Activated T-cell treated with anti-CD3 and anti-CD28 coated beads, Interleukin-2, amount 50 U/mL, for 72 hours (primary cell): ENCODE data around the gene MAGEC1. TPM values are rescaled to one million over a fixed set of nuclear protein-coding genes. Genes with fewer than 3 reads are reported as not detected.

Experiments
- ATAC-seq, 2 donors: fragments of 150-1000 bp; cut with Tn5 transposase; replicated peaks in 1 of 2; 2 replicates each; pipeline ENCODE4 v1.10.0; 2021; ENCODE audit warnings: moderate library complexity in 2 of 2, mild to moderate bottlenecking in 1 of 2
- DNase-seq, 2 donors: peaks; one replicate each; pipeline ENCODE4 v3.0.0; 2021 to 2022; ENCODE audit warnings: mixed read lengths in 1 of 2
- H3K27ac Mint-ChIP-seq: one replicate; pipeline ENCODE4 v1.8.0; 2022; ENCODE audit warnings: mild to moderate bottlenecking, moderate library complexity, mixed read lengths
- H3K27me3 Mint-ChIP-seq: one replicate; pipeline ENCODE4 v1.8.0; 2022; ENCODE audit warnings: low read depth, mixed read lengths
- H3K36me3 Mint-ChIP-seq, 2 donors: one replicate each; pipeline ENCODE4 v1.8.0; 2022; ENCODE audit warnings: mixed read lengths in 2 of 2, mild to moderate bottlenecking in 1 of 2; ENCODE audit not compliant: insufficient read depth in 2 of 2
- H3K4me1 Mint-ChIP-seq: one replicate; pipeline ENCODE4 v1.8.0; 2022; ENCODE audit warnings: low read depth, mixed read lengths
- H3K4me3 Mint-ChIP-seq, 2 donors: one replicate each; pipeline ENCODE4 v1.8.0; 2022; ENCODE audit warnings: mild to moderate bottlenecking in 2 of 2, mixed read lengths in 2 of 2, moderate library complexity in 2 of 2
- H3K9me3 Mint-ChIP-seq, 2 donors: one replicate each; pipeline ENCODE4 v1.8.0; 2022; ENCODE audit warnings: mixed read lengths in 2 of 2
- total RNA-seq, 2 donors: library from RNA; stranded (reverse); gene quantifications; one replicate each; pipeline ENCODE4 v1.2.3, GENCODE V29; 2022

MAGEC1 gene
- total RNA-seq, 2 donors from 2014 or later = not detected

- DNase-seq (no peak), ATAC-seq (no peak)
- H3K4me3 Mint-ChIP-seq = no peak overlapping the region
- no peaks in the 10 kb centered on the region for H3K9me3 Mint-ChIP-seq
- H3K27ac Mint-ChIP-seq = no peak overlapping the region
- H3K4me1 Mint-ChIP-seq = no peaks in the 10 kb centered on the region
- H3K27me3 Mint-ChIP-seq = peaks cover 1% of the 10 kb centered on the region
- no peaks in the 10 kb centered on the region for H3K36me3 Mint-ChIP-seq
Measured at GRCh38 chrX:141935645-141936044, 32.0 kb downstream of the MAGEC1 start.

GRCh38 chrX:141936080-141936479, 32.4 kb downstream of the MAGEC1 start:
- Mint-ChIP-seq H3K27me3 (no peaks in the 10 kb centered on the region), H3K27ac (no peak overlapping the region), H3K36me3 (no peaks in the 10 kb centered on the region)

GRCh38 chrX:141941234-141941633, 37.5 kb downstream of the MAGEC1 start:
- Mint-ChIP-seq H3K27ac (no peak overlapping the region), H3K4me1 (no peaks in the 10 kb centered on the region), H3K4me3 (no peak overlapping the region), H3K9me3 (no peaks in the 10 kb centered on the region), H3K27me3 (no peaks in the 10 kb centered on the region), H3K36me3 (no peaks in the 10 kb centered on the region)
- DNase-seq (no peak), ATAC-seq (no peak)

More at GRCh38 chrX:141936080-141936479, 32.4 kb downstream of the MAGEC1 start:
- ATAC-seq (no peak), DNase-seq (no peak)
- H3K9me3 Mint-ChIP-seq = no peaks in the 10 kb centered on the region
- no peaks in the 10 kb centered on the region for H3K4me1 Mint-ChIP-seq
- no peak overlapping the region for H3K4me3 Mint-ChIP-seq

GRCh38 chrX:141945426-141945825, 41.7 kb downstream of the MAGEC1 start:
- H3K27me3 Mint-ChIP-seq = no peaks in the 10 kb centered on the region
- H3K4me3 Mint-ChIP-seq = no peak overlapping the region
- ATAC-seq (no peak), DNase-seq (no peak)
- H3K4me1 Mint-ChIP-seq = no peaks in the 10 kb centered on the region
- no peaks in the 10 kb centered on the region for H3K36me3 Mint-ChIP-seq
- H3K9me3 Mint-ChIP-seq = no peaks in the 10 kb centered on the region
- H3K27ac Mint-ChIP-seq = no peak overlapping the region

GRCh38 chrX:141947350-141947749, 43.7 kb downstream of the MAGEC1 start:
- Mint-ChIP-seq H3K9me3 (peaks cover 3 to 4% of the 10 kb centered on the region in 2 donors), H3K27ac (no peak overlapping the region), H3K27me3 (no peaks in the 10 kb centered on the region), H3K4me3 (no peak overlapping the region), H3K4me1 (no peaks in the 10 kb centered on the region), H3K36me3 (no peaks in the 10 kb centered on the region)
- DNase-seq (no peak), ATAC-seq (no peak)

GRCh38 chrX:141952603-141953002, 48.9 kb downstream of the MAGEC1 start:
- Mint-ChIP-seq H3K4me1 (no peaks in the 10 kb centered on the region), H3K27me3 (no peaks in the 10 kb centered on the region), H3K27ac (no peak overlapping the region), H3K9me3 (peaks cover 3 to 4% of the 10 kb centered on the region in 2 donors), H3K4me3 (no peak overlapping the region), H3K36me3 (peaks cover 0 to 1% of the 10 kb centered on the region in 2 donors)
- ATAC-seq (no peak), DNase-seq (no peak)

GRCh38 chrX:141958675-141959074, 55.0 kb downstream of the MAGEC1 start:
- H3K27ac Mint-ChIP-seq = no peak overlapping the region
- DNase-seq = no peak

More at GRCh38 chrX:141958675-141959074, 55.0 kb downstream of the MAGEC1 start:
- no peaks in the 10 kb centered on the region for H3K36me3 Mint-ChIP-seq
- H3K4me1 Mint-ChIP-seq = no peaks in the 10 kb centered on the region
- H3K9me3 Mint-ChIP-seq = no peaks in the 10 kb centered on the region
- no peak for ATAC-seq
- H3K4me3 Mint-ChIP-seq = no peak overlapping the region
- H3K27me3 Mint-ChIP-seq = no peaks in the 10 kb centered on the region

Other genes starting within 250 kb of the MAGEC1 start
- gene SPANXD, start 205.2 kb upstream of the MAGEC1 start, total RNA-seq = not detected
- not detected for gene MAGEC3, start 65.6 kb upstream of the MAGEC1 start, total RNA-seq